Urinary bladder (tissue), 4 donors: Measurements from ENCODE around the gene PITX1. TPM values are rescaled to one million over a fixed set of nuclear protein-coding genes. Genes with fewer than 3 reads are reported as not detected.
A peak's percentile ranks its signal among the peaks of the same experiment; 100 is the strongest.

Source experiments
- DNase-seq: peaks from one replicate; pipeline ENCODE4 v3.0.0-alpha.2; 2015; ENCODE audit errors: extremely low spot score
- H3K27ac ChIP-seq: one replicate; pipeline ENCODE4 v1.5.1; 2013; ENCODE audit warnings: low read depth, mild to moderate bottlenecking, moderate library complexity
- H3K36me3 ChIP-seq: one replicate; pipeline ENCODE4 v1.6.1; 2013; ENCODE audit warnings: mild to moderate bottlenecking, moderate library complexity; ENCODE audit not compliant: insufficient read depth
- H3K4me1 ChIP-seq: one replicate; pipeline ENCODE4 v1.6.1; 2013; ENCODE audit warnings: mild to moderate bottlenecking, moderate library complexity; ENCODE audit not compliant: insufficient read depth
- H3K4me3 ChIP-seq: one replicate; pipeline ENCODE4 v1.5.1; 2013; ENCODE audit warnings: low read depth, low read length
- WGBS: extraction: QIAGEN DNeasy Blood & Tissue Kit; methylation state at CpG from one replicate; pipeline ENCODE4 v1.1.7; 2013; 5-methylcytosine and 5-hydroxymethylcytosine counted together
- polyA plus RNA-seq: library from polyadenylated mRNA; stranded (reverse); fragments of 200-250 nt; gene quantifications from one replicate; pipeline ENCODE4 v1.2.3, GENCODE V29; 2013
- total RNA-seq: library from RNA; depleted of rRNA; stranded (reverse); fragments of >200 nt; gene quantifications from one replicate; pipeline ENCODE4 v1.2.3, GENCODE V29; 2014
- donor health status: healthy with polysubstance abuse.
- donor health status: healthy.

PITX1 gene
- total and polyA plus RNA-seq, 2 donors = 50.1 to 178 TPM

- no peaks in the 10 kb centered on the region for H3K4me1 ChIP-seq
- no peak for DNase-seq
- H3K4me3 ChIP-seq = peak overlapping the region; percentile 42
- peak overlapping the region; percentile 88 for H3K27ac ChIP-seq
- H3K36me3 ChIP-seq = no peaks in the 10 kb centered on the region
- WGBS = 24% methylated on average over 12 of the region's 12 CpGs
Observed at GRCh38 chr5:135026645-135027265, 7.3 kb downstream of the PITX1 start.

DNA sequence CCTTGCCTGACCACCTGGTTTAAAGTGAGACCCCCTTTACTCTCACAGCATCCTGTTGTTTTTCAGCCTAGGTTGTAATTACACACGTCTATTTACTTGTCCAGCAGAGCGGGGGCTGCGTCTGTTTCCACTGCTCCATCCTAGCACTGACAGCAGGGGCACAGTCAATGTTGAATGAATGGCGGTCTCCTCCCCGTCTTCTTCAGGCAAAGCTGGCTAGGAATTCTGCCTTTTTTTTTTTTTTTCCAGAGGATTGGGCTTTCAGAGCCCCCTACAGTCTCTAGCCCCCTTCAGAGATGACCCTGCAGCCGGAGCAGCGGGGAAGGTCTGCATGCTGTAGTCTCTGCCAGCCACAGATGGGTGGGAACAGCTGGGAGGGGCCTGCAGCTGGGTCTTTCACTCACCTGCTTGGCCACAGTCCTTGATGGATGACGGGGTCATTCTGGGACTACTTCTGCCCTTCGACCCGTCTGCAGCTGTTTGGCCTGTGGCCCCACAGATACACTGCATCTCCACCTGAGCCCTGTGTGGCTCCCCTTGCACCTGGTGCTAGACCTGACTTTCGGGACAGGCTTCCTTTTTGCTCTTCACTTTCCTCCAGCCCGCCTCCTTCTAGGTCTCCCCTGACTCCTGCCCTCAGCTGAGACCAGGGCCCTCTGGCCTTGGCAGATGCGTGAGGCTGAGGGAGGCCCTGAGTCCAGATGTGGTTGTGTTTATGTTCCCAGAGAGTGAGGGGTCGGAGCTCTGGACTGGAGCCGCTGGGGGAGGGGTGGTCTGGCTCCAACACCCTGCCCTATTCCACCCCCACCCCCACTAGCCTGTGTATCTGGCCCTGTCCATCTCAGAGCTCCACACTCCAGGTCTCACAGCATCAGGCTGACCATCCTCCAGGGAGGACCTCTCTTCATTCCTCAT lies 8.0 kb downstream of the PITX1 start:
- 61% methylated on average over 15 of the region's 15 CpGs for WGBS

DNA sequence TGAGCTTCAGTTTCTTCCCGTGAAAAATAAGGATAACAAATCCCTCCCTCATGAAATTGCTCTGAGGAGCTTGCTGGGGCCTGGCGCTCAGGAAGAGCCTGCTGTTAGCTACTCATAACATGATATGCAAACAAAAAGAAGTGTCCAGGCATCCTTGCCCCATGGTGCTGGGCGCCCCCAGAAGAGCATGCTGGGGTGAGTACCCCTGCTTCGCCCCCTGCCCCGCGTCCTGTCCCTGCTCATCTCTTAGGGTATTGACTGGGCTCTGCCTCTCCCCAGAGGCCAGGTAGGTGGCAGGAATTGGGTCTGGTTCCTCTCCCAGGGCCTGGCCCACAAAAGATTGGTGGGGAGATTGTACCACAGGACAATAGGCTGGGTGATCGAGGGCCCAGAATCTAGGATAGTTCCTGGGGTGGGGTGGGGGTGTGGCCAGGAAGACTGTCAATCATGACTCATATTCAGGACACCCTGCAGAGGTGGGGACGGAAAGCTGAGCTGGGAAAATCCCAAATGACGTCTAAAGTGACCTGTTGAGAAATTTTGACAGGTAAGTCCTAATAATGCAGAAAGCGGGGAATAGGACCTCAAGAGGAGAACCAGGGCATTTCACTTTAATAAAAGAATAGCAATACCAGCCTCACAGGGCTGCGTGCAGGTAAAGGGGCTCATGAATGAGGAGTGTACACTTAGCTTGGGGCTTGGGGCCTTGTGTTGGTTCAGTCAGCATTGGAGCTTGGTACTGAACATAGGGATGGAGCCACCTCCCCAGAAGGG lies 8.9 kb downstream of the PITX1 start:
- no peak for DNase-seq
- Histone ChIP-seq H3K36me3 (no peaks in the 10 kb centered on the region), H3K27ac (no peak overlapping the region), H3K4me3 (no peak overlapping the region), H3K4me1 (no peaks in the 10 kb centered on the region)
- 72% methylated on average over 11 of the region's 11 CpGs for WGBS

More for the DNA sequence above, 8.0 kb downstream of the PITX1 start:
- DNase-seq = no peak
- peak overlapping the region; percentile 54 for H3K27ac ChIP-seq
- no peak overlapping the region for H3K4me3 ChIP-seq
- H3K36me3 ChIP-seq = no peaks in the 10 kb centered on the region
- no peaks in the 10 kb centered on the region for H3K4me1 ChIP-seq

- Histone ChIP-seq H3K4me3 (no peak overlapping the region), H3K36me3 (no peaks in the 10 kb centered on the region), H3K27ac (peak overlapping the region; percentile 34), H3K4me1 (no peaks in the 10 kb centered on the region)
- DNase-seq = no peak
- 67% methylated on average over 16 of the region's 16 CpGs for WGBS
Observed at GRCh38 chr5:135020111-135020895, 13.7 kb downstream of the PITX1 start.

GRCh38 chr5:135019314-135019713 lies 14.7 kb downstream of the PITX1 start:
- Histone ChIP-seq H3K4me1 (no peaks in the 10 kb centered on the region), H3K4me3 (no peak overlapping the region), H3K27ac (no peak overlapping the region), H3K36me3 (no peaks in the 10 kb centered on the region)
- DNase-seq = no peak
- WGBS = 87% methylated on average over 5 of the region's 5 CpGs

DNA sequence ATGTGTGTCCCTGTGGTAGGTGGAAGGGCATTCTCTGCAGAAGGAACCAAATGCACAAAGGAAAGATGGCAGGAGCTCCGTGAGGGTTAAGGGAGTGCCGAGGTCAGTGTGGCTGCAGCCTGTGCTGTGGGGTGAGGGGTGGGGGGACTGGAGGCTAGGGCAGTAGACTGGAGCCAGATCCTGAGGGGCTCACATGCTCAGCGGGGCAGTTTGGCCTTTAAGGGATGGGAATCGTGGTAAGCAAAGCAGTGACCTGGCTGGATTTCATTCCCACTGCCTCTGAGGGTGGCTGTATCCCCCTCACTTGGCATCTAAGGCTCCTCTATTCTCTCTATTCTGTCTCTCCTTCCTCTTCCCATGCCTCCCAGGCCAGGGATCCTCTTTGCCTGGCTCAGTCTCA lies 15.6 kb downstream of the PITX1 start:
- Histone ChIP-seq H3K27ac (no peak overlapping the region), H3K4me3 (no peak overlapping the region), H3K36me3 (no peaks in the 10 kb centered on the region), H3K4me1 (no peaks in the 10 kb centered on the region)
- no peak for DNase-seq
- WGBS = 86% methylated on average over 4 of the region's 4 CpGs

GRCh38 chr5:135016861-135017290 lies 17.2 kb downstream of the PITX1 start:
- WGBS = 48% methylated on average over 11 of the region's 11 CpGs
- DNase-seq = no peak
- Histone ChIP-seq H3K27ac (no peak overlapping the region), H3K4me1 (no peaks in the 10 kb centered on the region), H3K36me3 (no peaks in the 10 kb centered on the region), H3K4me3 (no peak overlapping the region)

DNA sequence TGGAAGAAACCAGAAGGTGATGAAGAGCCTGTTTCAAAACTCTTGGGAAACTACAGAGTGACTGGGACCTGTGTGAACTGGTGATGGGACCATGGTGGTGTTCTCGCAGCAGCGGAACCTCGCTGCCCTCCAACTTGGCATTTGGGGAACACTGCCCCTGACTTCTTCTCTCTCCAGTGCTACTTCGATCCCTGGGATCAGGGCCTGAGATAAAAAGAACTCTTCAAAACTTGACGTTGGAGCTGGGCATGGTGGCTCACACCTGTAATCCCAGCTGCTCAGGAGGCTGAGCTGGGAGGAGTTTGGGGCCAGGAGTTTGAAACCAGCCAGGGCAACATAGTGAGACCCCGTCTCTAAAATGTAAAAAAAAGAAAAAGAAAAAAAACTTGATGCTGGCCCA lies 18.1 kb downstream of the PITX1 start:
- DNase-seq = no peak
- Histone ChIP-seq H3K4me1 (no peaks in the 10 kb centered on the region), H3K36me3 (no peaks in the 10 kb centered on the region), H3K27ac (no peak overlapping the region), H3K4me3 (no peak overlapping the region)
- WGBS = 90% methylated on average over 6 of the region's 6 CpGs

GRCh38 chr5:135013947-135014570 lies 20.0 kb downstream of the PITX1 start:
- WGBS = 32% methylated on average over 10 of the region's 10 CpGs
- H3K36me3 ChIP-seq = no peaks in the 10 kb centered on the region
- DNase-seq = no peak
- H3K4me1 ChIP-seq = no peaks in the 10 kb centered on the region
- H3K4me3 ChIP-seq = no peak overlapping the region
- no peak overlapping the region for H3K27ac ChIP-seq

DNA sequence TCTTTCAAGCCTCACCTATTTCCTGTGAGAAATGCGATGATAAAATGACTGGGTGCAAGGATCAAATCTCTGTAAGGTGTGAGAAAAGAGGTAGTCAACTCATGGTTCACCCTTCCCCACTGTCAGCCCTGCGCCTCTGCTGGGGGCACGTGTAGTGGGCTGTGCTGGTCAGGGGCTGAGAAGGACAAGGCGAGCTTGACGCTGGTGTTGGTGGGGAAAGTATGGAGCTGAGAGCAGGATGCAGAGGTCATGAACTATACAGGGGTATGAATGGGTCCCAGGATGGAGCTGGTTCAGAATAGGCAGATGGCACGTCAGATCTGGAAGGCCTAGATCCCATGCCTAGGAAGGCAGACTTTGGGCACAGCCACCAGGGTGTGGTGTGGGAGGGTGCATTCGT lies 20.6 kb downstream of the PITX1 start:
- Histone ChIP-seq H3K4me3 (no peak overlapping the region), H3K27ac (no peak overlapping the region), H3K36me3 (no peaks in the 10 kb centered on the region), H3K4me1 (no peaks in the 10 kb centered on the region)
- DNase-seq = no peak
- 90% methylated on average over 7 of the region's 7 CpGs for WGBS

GRCh38 chr5:135012951-135013391 lies 21.1 kb downstream of the PITX1 start:
- no peak for DNase-seq
- Histone ChIP-seq H3K4me1 (no peaks in the 10 kb centered on the region), H3K36me3 (no peaks in the 10 kb centered on the region), H3K27ac (no peak overlapping the region), H3K4me3 (no peak overlapping the region)
- WGBS = 83% methylated on average over 5 of the region's 5 CpGs

- no peak for DNase-seq
Observed at GRCh38 chr5:135012033-135012588, 21.9 kb downstream of the PITX1 start.

More at GRCh38 chr5:135012033-135012588, 21.9 kb downstream of the PITX1 start:
- WGBS = 97% methylated on average over 2 of the region's 2 CpGs
- no peaks in the 10 kb centered on the region for H3K36me3 ChIP-seq
- H3K27ac ChIP-seq = no peak overlapping the region
- H3K4me1 ChIP-seq = no peaks in the 10 kb centered on the region
- no peak overlapping the region for H3K4me3 ChIP-seq
